ENCODE data around the gene AACS. TPM values are rescaled to one million over a fixed set of nuclear protein-coding genes. Genes with fewer than 3 reads are reported as not detected.

AACS gene
- polyA plus RNA-seq (2011; rRNA removed): 18.0 and 19.2 TPM in 2 replicates
- polyA minus RNA-seq (2011; rRNA and poly(A)+ RNA removed): 24.6 and 25.5 TPM in 2 replicates

- POLR2A ChIA-PET: interaction anchor here (1.2 kb wide), 1 partner anchor 16 kb away, joined by 3 read pairs; no protein-coding TSS in a partner anchor
Observed at GRCh38 chr12:125065021-125065918, at the start of gene AACS. AACS (plus strand) TSS chr12:125065435; CDS start chr12:125065585, 150 bp downstream.

GRCh38 chr12:125015680-125016310, 49.4 kb upstream of the AACS start:
- no peak for DNase-seq (ENCODE audit: low read depth, low spot score)
- POLR2A ChIA-PET: no interaction called here

More at GRCh38 chr12:125065021-125065918, at the start of gene AACS:
- H3K27ac ChIP-seq (ENCODE audit: low read depth, low read length): no peak within 1 kb of the TSS
- H3K9me3 ChIP-seq (ENCODE audit: control insufficient read depth, insufficient read depth, low read length): no peaks in the 10 kb centered on the region; the same call in 1 of the 2 replicates
- CTCF ChIA-PET: interaction anchor here (0.5 to 0.8 kb wide), 2 partner anchors 125 to 136 kb away, joined by 3 read pairs; no protein-coding TSS in a partner anchor
- H3K27me3 ChIP-seq (ENCODE audit: control insufficient read depth, insufficient read depth, low read length): peaks cover 6% of the 10 kb centered on the region
- H3K4me3 ChIP-seq (ENCODE audit: low read depth, low read length): peak within 1 kb of the TSS; percentile 84
- DNase-seq (ENCODE audit: low read depth, low spot score): peak; percentile 13
- TF ChIP-seq CTCF (IDR thresholded peaks at IDR 0.05; ENCODE audit: low read depth, low read length): no peak

GRCh38 chr12:125017801-125018200, 47.4 kb upstream of the AACS start:
- no peak for TF ChIP-seq CTCF (IDR thresholded peaks at IDR 0.05; ENCODE audit: low read depth, low read length)
- CTCF ChIA-PET: no interaction called here
- Histone ChIP-seq H3K4me3 (ENCODE audit: low read depth, low read length) (no peak overlapping the region), H3K27ac (ENCODE audit: low read depth, low read length) (no peak overlapping the region), H3K27me3 (ENCODE audit: control insufficient read depth, insufficient read depth, low read length) (no peaks in the 10 kb centered on the region), H3K9me3 (ENCODE audit: control insufficient read depth, insufficient read depth, low read length) (no peaks in the 10 kb centered on the region)
- no peak for DNase-seq (ENCODE audit: low read depth, low spot score)
- POLR2A ChIA-PET: no interaction called here

More at GRCh38 chr12:125015680-125016310, 49.4 kb upstream of the AACS start:
- no peak overlapping the region for H3K27ac ChIP-seq (ENCODE audit: low read depth, low read length)
- CTCF ChIA-PET: no interaction called here
- TF ChIP-seq CTCF (IDR thresholded peaks at IDR 0.05; ENCODE audit: low read depth, low read length): no peak
- H3K9me3 ChIP-seq (ENCODE audit: control insufficient read depth, insufficient read depth, low read length): no peaks in the 10 kb centered on the region
- H3K27me3 ChIP-seq (ENCODE audit: control insufficient read depth, insufficient read depth, low read length): no peaks in the 10 kb centered on the region
- H3K4me3 ChIP-seq (ENCODE audit: low read depth, low read length): no peak overlapping the region

GRCh38 chr12:125018356-125018755, 46.9 kb upstream of the AACS start:
- Histone ChIP-seq H3K27me3 (ENCODE audit: control insufficient read depth, insufficient read depth, low read length) (no peaks in the 10 kb centered on the region), H3K27ac (ENCODE audit: low read depth, low read length) (no peak overlapping the region), H3K9me3 (ENCODE audit: control insufficient read depth, insufficient read depth, low read length) (no peaks in the 10 kb centered on the region), H3K4me3 (ENCODE audit: low read depth, low read length) (no peak overlapping the region)
- no peak for TF ChIP-seq CTCF (IDR thresholded peaks at IDR 0.05; ENCODE audit: low read depth, low read length)
- no peak for DNase-seq (ENCODE audit: low read depth, low spot score)
- ChIA-PET CTCF (no interaction called here), POLR2A (no interaction called here)

GRCh38 chr12:125021096-125021495, 44.1 kb upstream of the AACS start:
- ChIA-PET POLR2A (no interaction called here), CTCF (no interaction called here)
- H3K27me3 ChIP-seq (ENCODE audit: control insufficient read depth, insufficient read depth, low read length): no peaks in the 10 kb centered on the region
- no peak overlapping the region for H3K4me3 ChIP-seq (ENCODE audit: low read depth, low read length)
- DNase-seq (ENCODE audit: low read depth, low spot score): no peak
- no peak for TF ChIP-seq CTCF (IDR thresholded peaks at IDR 0.05; ENCODE audit: low read depth, low read length)
- H3K27ac ChIP-seq (ENCODE audit: low read depth, low read length): no peak overlapping the region
- H3K9me3 ChIP-seq (ENCODE audit: control insufficient read depth, insufficient read depth, low read length): no peaks in the 10 kb centered on the region; the same call in 1 of the 2 replicates
